MM.1S (cell line): ENCODE results near the gene THOC1.

Experiments used
- DNase-seq: peaks from one replicate; pipeline ENCODE4 v3.0.0-alpha.2; 2015
- H2AFZ ChIP-seq: fragments of 300-600 bp; sonication (generic); 2 replicates; pipeline ENCODE4 v1.6.0; 2016; ENCODE audit warnings: antibody characterized with exemption, low read length
- H3F3A ChIP-seq: fragments of 300-600 bp; sonication (generic); 2 replicates; pipeline ENCODE4 v1.6.1; 2016; ENCODE audit warnings: mild to moderate bottlenecking, antibody characterized with exemption, low read length, moderate library complexity, mixed read lengths; ENCODE audit not compliant: insufficient read depth
- H3K27ac ChIP-seq: fragments of 300-600 bp; sonication (generic); 2 replicates; pipeline ENCODE4 v1.5.1; 2016; ENCODE audit warnings: mild to moderate bottlenecking, low read length
- H3K27me3 ChIP-seq: fragments of 300-600 bp; sonication (generic); replicated peaks from 2 replicates; pipeline ENCODE4 v1.6.0; 2016; ENCODE audit warnings: low read length; ENCODE audit not compliant: insufficient read depth
- H3K36me3 ChIP-seq: fragments of 300-600 bp; sonication (generic); replicated peaks from 2 replicates; pipeline ENCODE4 v1.6.1; 2016; ENCODE audit warnings: mild to moderate bottlenecking, low read length, mixed read lengths; ENCODE audit not compliant: insufficient read depth
- H3K4me1 ChIP-seq: fragments of 300-600 bp; sonication (generic); 2 replicates; pipeline ENCODE4 v1.6.1; 2016; ENCODE audit warnings: low read length, mixed read lengths
- H3K4me2 ChIP-seq: fragments of 300-600 bp; sonication (generic); 2 replicates; pipeline ENCODE4 v1.6.0; 2016; ENCODE audit warnings: low read depth, low read length
- H3K4me3 ChIP-seq: fragments of 300-600 bp; sonication (generic); 2 replicates; pipeline ENCODE4 v1.5.1; 2016; ENCODE audit warnings: low read length, mixed read lengths
- H3K79me2 ChIP-seq: fragments of 300-600 bp; sonication (generic); 2 replicates; pipeline ENCODE4 v1.6.1; 2016; ENCODE audit warnings: mixed run types, low read length, mixed read lengths
- H3K9ac ChIP-seq: fragments of 300-600 bp; sonication (generic); 2 replicates; pipeline ENCODE4 v1.6.1; 2016; ENCODE audit warnings: low read length, mixed read lengths
- H3K9me2 ChIP-seq: fragments of 300-600 bp; sonication (generic); replicated peaks from 2 replicates; pipeline ENCODE4 v1.6.1; 2016; ENCODE audit warnings: mild to moderate bottlenecking, low read length, mixed read lengths; ENCODE audit not compliant: insufficient read depth
- H3K9me3 ChIP-seq: fragments of 300-600 bp; sonication (generic); replicated peaks from 2 replicates; pipeline ENCODE4 v1.6.1; 2016; ENCODE audit warnings: mild to moderate bottlenecking, low read length, mixed read lengths; ENCODE audit not compliant: insufficient read depth
- H4K20me1 ChIP-seq: fragments of 300-600 bp; sonication (generic); 2 replicates; pipeline ENCODE4 v1.6.1; 2016; ENCODE audit warnings: mild to moderate bottlenecking, low read length, moderate library complexity, mixed read lengths; ENCODE audit not compliant: insufficient read depth
- EZH2 ChIP-seq: fragments of 300-600 bp; sonication (generic); optimal IDR thresholded peaks from 2 replicates; pipeline ENCODE3; 2017; ENCODE audit warnings: low read depth, mild to moderate bottlenecking, antibody characterized with exemption, low read length, mixed read lengths
- EZH2phosphoT487 ChIP-seq: fragments of 300-600 bp; sonication (generic); IDR thresholded peaks from 2 replicates; pipeline ENCODE4 v1.6.1; 2018; ENCODE audit warnings: antibody characterized with exemption, low read length
- TF ChIP-seq, protein P1 (sequence below): fragments of 300-600 bp; sonication (generic); IDR thresholded peaks from 2 replicates; pipeline ENCODE4 v1.5.1; 2016; ENCODE audit warnings: antibody characterized with exemption, low read length, mixed read lengths

Gene THOC1

DNA sequence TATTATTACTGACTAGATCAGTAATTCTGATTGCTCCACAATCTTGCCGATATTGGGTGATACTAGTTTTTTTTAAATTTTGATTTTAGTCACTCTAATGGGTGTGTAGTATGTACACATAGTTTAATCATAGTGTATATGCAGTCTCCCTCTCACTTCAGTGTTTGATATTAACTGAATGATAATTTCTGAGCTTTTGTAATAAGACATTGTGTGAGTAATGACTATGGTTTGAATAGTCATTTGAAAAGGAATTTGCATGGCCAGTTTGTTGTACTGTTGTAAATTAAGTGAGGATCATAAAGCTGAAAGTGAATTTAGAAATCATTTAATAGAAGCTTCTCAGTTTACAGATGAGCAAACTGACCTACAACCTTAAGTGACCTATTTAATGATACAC, 76.1 kb downstream of the THOC1 start:
- no peaks in the 10 kb centered on the region for H3F3A ChIP-seq
- TF ChIP-seq, protein P1, sequence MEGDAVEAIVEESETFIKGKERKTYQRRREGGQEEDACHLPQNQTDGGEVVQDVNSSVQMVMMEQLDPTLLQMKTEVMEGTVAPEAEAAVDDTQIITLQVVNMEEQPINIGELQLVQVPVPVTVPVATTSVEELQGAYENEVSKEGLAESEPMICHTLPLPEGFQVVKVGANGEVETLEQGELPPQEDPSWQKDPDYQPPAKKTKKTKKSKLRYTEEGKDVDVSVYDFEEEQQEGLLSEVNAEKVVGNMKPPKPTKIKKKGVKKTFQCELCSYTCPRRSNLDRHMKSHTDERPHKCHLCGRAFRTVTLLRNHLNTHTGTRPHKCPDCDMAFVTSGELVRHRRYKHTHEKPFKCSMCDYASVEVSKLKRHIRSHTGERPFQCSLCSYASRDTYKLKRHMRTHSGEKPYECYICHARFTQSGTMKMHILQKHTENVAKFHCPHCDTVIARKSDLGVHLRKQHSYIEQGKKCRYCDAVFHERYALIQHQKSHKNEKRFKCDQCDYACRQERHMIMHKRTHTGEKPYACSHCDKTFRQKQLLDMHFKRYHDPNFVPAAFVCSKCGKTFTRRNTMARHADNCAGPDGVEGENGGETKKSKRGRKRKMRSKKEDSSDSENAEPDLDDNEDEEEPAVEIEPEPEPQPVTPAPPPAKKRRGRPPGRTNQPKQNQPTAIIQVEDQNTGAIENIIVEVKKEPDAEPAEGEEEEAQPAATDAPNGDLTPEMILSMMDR: no peak
- no peak for TF ChIP-seq EZH2
- TF ChIP-seq EZH2phosphoT487: no peak
- 0 out of 2 replicates have a peak, but pooled peaks cover 3% of the 10 kb centered on the region for H3K36me3 ChIP-seq
- no peak for DNase-seq
- H3K9me3 ChIP-seq: no peaks in the 10 kb centered on the region
- no peak overlapping the region for H3K4me2 ChIP-seq
- no peaks in the 10 kb centered on the region for H4K20me1 ChIP-seq
- H3K27ac ChIP-seq: no peak overlapping the region
- no peak overlapping the region for H3K4me3 ChIP-seq
- no peaks in the 10 kb centered on the region for H3K4me1 ChIP-seq
- no peaks in the 10 kb centered on the region for H3K27me3 ChIP-seq
- no peak overlapping the region for H2AFZ ChIP-seq
- peaks cover 62% of the 10 kb centered on the region for H3K79me2 ChIP-seq
- H3K9ac ChIP-seq: no peak overlapping the region
- no peaks in the 10 kb centered on the region for H3K9me2 ChIP-seq

DNA sequence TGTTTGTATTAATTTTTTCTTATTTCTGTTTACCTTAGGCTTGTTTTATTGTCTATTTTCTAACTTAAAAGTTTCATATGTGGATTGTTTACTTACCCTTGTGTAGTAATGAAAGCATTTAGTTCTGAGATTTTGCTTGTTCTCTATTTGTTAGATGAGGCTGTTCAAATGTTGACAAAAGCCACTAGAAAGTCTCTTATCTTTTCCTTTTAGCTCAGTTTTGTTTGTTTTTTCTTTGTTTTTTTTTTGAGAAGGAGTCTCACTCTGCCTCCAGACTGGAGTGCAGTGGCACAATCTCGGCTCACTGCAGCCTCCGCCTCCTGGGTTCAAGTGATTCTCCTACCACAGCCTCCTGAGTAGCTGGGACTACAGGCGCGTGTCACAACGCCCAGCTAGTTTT, 78.6 kb downstream of the THOC1 start:
- Histone ChIP-seq H3K36me3 (peaks cover 3% of the 10 kb centered on the region; the same call in 1 of the 2 replicates), H3K27ac (no peak overlapping the region), H2AFZ (no peak overlapping the region), H3K4me1 (no peaks in the 10 kb centered on the region), H3K9ac (no peak overlapping the region), H3K4me2 (no peak overlapping the region), H3F3A (no peaks in the 10 kb centered on the region), H4K20me1 (no peaks in the 10 kb centered on the region), H3K79me2 (peaks cover 72% of the 10 kb centered on the region), H3K27me3 (no peaks in the 10 kb centered on the region), H3K4me3 (no peak overlapping the region), H3K9me2 (no peaks in the 10 kb centered on the region), H3K9me3 (no peaks in the 10 kb centered on the region)
- TF ChIP-seq EZH2phosphoT487 (no peak), EZH2 (no peak)
- TF ChIP-seq, protein P1: no peak
- no peak for DNase-seq

DNA sequence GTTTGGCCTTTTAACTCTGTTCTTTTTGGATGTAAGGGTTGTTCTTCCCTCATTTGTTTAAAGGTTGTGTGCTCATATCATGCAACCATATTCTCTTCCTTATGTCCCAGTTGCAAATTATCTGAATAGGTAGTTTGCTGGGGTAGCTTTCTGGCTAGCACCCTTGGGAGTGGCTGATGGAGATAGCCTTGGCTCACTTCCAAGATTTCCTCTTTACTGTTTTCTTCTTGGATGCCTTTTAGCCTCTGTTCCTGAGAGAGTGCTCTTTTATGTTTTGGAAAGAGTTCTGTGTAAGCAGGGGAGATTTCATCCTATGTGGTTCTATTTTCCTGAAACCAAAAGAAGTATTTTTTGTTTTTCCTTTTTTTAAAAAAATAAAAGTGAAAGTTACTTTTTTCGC, 84.1 kb downstream of the THOC1 start:
- TF ChIP-seq EZH2 (no peak), EZH2phosphoT487 (no peak)
- TF ChIP-seq, protein P1: no peak
- Histone ChIP-seq H4K20me1 (no peaks in the 10 kb centered on the region), H3K27me3 (no peaks in the 10 kb centered on the region), H3K4me1 (no peaks in the 10 kb centered on the region), H3K4me2 (no peak overlapping the region), H3K79me2 (peaks cover 57% of the 10 kb centered on the region), H3K9me3 (no peaks in the 10 kb centered on the region), H2AFZ (no peak overlapping the region), H3K4me3 (no peak overlapping the region), H3F3A (no peaks in the 10 kb centered on the region), H3K9ac (no peak overlapping the region), H3K27ac (no peak overlapping the region), H3K9me2 (no peaks in the 10 kb centered on the region), H3K36me3 (peaks cover 13% of the 10 kb centered on the region)
- no peak for DNase-seq
